Gastroesophageal sphincter (tissue), 3 donors: Measurements from ENCODE around the gene ERCC6L2.

Experiments used
- CTCF ChIP-seq, 4 experiments: fragments of 200-600 bp in 2 of 4; fragments of 450-650 bp in 2 of 4; sonication (generic) in 1 of 4; IDR thresholded peaks; one replicate each; pipeline ENCODE4 v1.5.1; 2017 to 2019; ENCODE audit warnings: antibody characterized with exemption in 4 of 4, mild to moderate bottlenecking in 2 of 4, moderate library complexity in 2 of 4
- EP300 ChIP-seq: sonication (generic); formaldehyde crosslinking; IDR thresholded peaks from one replicate; pipeline ENCODE4 v1.6.1; 2017; ENCODE audit warnings: antibody characterized with exemption, mild to moderate bottlenecking
- POLR2A ChIP-seq, 2 donors: fragments of 450-650 bp; IDR thresholded peaks; one replicate each; pipeline ENCODE4 v1.6.1; 2017; ENCODE audit warnings: antibody characterized with exemption in 2 of 2, mild to moderate bottlenecking in 2 of 2, moderate library complexity in 1 of 2
- POLR2AphosphoS5 ChIP-seq: sonication (generic); formaldehyde crosslinking; IDR thresholded peaks from one replicate; pipeline ENCODE4 v1.6.1; 2017; ENCODE audit warnings: antibody characterized with exemption

GRCh38 chr9:95985440-95986055, 110.1 kb downstream of the ERCC6L2 start:
- TF ChIP-seq CTCF (IDR thresholded peaks at IDR 0.05) (no peak), EP300 (no peak), POLR2A (IDR thresholded peaks at IDR 0.05) (no peak), POLR2AphosphoS5 (no peak)
